ENCODE data around the gene COP1. TPM values are rescaled to one million over a fixed set of nuclear protein-coding genes. Genes with fewer than 3 reads are reported as not detected.

The COP1 gene
- total RNA-seq, 4 donors from 2014 or later = 32.5 to 60.1 (median 35.7) TPM

- DNase-seq = no peak
- no peak for TF ChIP-seq POLR2A (IDR thresholded peaks at IDR 0.05)
- TF ChIP-seq, protein P1, sequence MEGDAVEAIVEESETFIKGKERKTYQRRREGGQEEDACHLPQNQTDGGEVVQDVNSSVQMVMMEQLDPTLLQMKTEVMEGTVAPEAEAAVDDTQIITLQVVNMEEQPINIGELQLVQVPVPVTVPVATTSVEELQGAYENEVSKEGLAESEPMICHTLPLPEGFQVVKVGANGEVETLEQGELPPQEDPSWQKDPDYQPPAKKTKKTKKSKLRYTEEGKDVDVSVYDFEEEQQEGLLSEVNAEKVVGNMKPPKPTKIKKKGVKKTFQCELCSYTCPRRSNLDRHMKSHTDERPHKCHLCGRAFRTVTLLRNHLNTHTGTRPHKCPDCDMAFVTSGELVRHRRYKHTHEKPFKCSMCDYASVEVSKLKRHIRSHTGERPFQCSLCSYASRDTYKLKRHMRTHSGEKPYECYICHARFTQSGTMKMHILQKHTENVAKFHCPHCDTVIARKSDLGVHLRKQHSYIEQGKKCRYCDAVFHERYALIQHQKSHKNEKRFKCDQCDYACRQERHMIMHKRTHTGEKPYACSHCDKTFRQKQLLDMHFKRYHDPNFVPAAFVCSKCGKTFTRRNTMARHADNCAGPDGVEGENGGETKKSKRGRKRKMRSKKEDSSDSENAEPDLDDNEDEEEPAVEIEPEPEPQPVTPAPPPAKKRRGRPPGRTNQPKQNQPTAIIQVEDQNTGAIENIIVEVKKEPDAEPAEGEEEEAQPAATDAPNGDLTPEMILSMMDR (IDR thresholded peaks at IDR 0.05) = no peak
- Histone ChIP-seq H3K36me3 (peaks cover 0 to 52% (median 0%) of the 10 kb centered on the region in 3 donors), H3K27ac (no peak overlapping the region), H3K9me3 (peaks cover 0 to 13% (median 6%) of the 10 kb centered on the region in 3 donors), H3K27me3 (no peaks in the 10 kb centered on the region), H3K4me3 (no peak overlapping the region), H3K4me1 (no peaks in the 10 kb centered on the region)
- 50 to 56% methylated on average over 1 of the region's 1 CpG for WGBS, 2 donors
- intact Hi-C loops (cut with DNase I) = no loop called here
These were observed 87.5 kb downstream of the COP1 start for GRCh38 chr1:176119549-176119948.

- peaks cover 0 to 13% (median 6%) of the 10 kb centered on the region in 3 donors for H3K9me3 ChIP-seq
- no peak overlapping the region for H3K27ac ChIP-seq
- no peak for DNase-seq
- H3K4me3 ChIP-seq = no peak overlapping the region
- intact Hi-C loops (cut with DNase I) = no loop called here
- TF ChIP-seq, protein P1 (IDR thresholded peaks at IDR 0.05) = no peak
- TF ChIP-seq POLR2A (IDR thresholded peaks at IDR 0.05) = no peak
- H3K27me3 ChIP-seq = no peaks in the 10 kb centered on the region
- no peaks in the 10 kb centered on the region for H3K4me1 ChIP-seq
- H3K36me3 ChIP-seq = peaks cover 0 to 58% (median 0%) of the 10 kb centered on the region in 3 donors
These were observed 88.1 kb downstream of the COP1 start for GRCh38 chr1:176118985-176119384.

DNA sequence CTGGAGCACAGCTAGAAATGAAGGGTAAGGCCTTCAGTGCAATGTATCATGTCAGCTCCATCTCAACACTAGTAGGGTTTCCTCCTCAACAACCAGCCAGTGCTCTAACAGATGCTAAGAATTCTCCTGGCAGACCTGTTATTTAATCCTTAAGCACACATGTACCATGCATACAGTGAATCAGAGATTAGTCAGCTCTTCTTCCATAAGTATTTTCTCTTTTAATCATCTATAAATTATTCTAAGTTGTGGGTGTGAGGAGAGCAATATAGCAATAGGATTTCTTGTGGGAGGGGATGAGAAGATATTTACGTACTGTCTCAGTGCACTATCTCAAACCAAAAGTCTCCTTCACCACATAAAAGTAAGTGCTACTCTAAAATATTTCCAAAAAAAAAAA, 95.3 kb downstream of the COP1 start:
- WGBS, 2 donors = 66 to 77% methylated on average over 1 of the region's 1 CpG
- TF ChIP-seq POLR2A (IDR thresholded peaks at IDR 0.05) = no peak
- TF ChIP-seq, protein P1 (IDR thresholded peaks at IDR 0.05) = no peak
- Histone ChIP-seq H3K4me3 (no peak overlapping the region), H3K27ac (no peak overlapping the region), H3K4me1 (no peaks in the 10 kb centered on the region), H3K27me3 (no peaks in the 10 kb centered on the region), H3K9me3 (no peaks in the 10 kb centered on the region), H3K36me3 (peaks cover 0 to 69% (median 0%) of the 10 kb centered on the region in 3 donors)
- intact Hi-C loops (cut with DNase I) = no loop called here
- no peak for DNase-seq

GRCh38 chr1:176110203-176110602, 96.9 kb downstream of the COP1 start:
- Histone ChIP-seq H3K4me3 (no peak overlapping the region), H3K4me1 (no peaks in the 10 kb centered on the region), H3K27me3 (no peaks in the 10 kb centered on the region), H3K36me3 (peaks cover 0 to 68% (median 0%) of the 10 kb centered on the region in 3 donors), H3K9me3 (no peaks in the 10 kb centered on the region), H3K27ac (no peak overlapping the region)
- no peak for DNase-seq
- TF ChIP-seq, protein P1 (IDR thresholded peaks at IDR 0.05) = no peak
- no peak for TF ChIP-seq POLR2A (IDR thresholded peaks at IDR 0.05)
- intact Hi-C loops (cut with DNase I) = no loop called here
- WGBS, 2 donors = 63 to 75% methylated on average over 1 of the region's 1 CpG

DNA sequence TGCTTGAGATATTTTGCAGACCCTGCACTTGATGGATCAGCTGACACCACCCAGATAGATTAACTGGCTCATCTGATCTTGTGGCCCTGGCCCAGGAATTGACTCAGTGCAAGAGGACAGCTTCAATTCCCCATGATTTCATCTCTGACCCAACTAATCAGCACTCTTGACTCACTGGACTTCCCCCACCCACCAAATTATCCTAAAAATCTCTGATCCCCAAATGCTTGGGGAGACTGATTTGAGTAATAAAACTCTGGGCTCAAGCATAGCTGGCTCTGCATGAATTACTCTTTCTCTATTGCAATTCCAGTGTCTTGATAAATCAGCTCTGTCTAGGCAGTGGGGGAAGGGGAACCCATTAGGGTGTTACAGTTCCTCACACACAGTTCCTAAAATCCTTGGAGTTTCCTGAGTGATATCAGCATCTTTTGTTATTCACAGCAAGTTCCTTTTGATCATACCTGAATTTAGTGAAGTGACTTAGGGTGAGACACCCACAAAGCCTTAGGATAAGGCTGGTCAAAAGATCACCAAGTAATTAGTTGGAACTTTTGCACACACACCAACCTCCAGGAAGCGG, 104.2 kb downstream of the COP1 start:
- no peak overlapping the region for H3K4me3 ChIP-seq

More for the DNA sequence above, 104.2 kb downstream of the COP1 start:
- WGBS, 2 donors = 83 to 100% methylated on average over 1 of the region's 1 CpG
- Histone ChIP-seq H3K4me1 (no peaks in the 10 kb centered on the region), H3K36me3 (peaks cover 0 to 69% (median 0%) of the 10 kb centered on the region in 3 donors), H3K27ac (no peak overlapping the region), H3K9me3 (peaks cover 0 to 48% (median 27%) of the 10 kb centered on the region in 3 donors), H3K27me3 (no peaks in the 10 kb centered on the region)
- intact Hi-C loops (cut with DNase I) = no loop called here
- no peak for TF ChIP-seq POLR2A (IDR thresholded peaks at IDR 0.05)
- TF ChIP-seq, protein P1 (IDR thresholded peaks at IDR 0.05) = no peak
- DNase-seq = no peak

Data from esophagus squamous epithelium (tissue), 5 donors.